GM18526 (cell line): ENCODE measurements around the gene COL5A2.

Experiments used
- POLR2A ChIP-seq: IDR thresholded peaks from 3 replicates; pipeline ENCODE4 v1.6.1; 2011; ENCODE audit not compliant: insufficient read length; ENCODE audit errors: extremely low read depth

COL5A2 gene

DNA sequence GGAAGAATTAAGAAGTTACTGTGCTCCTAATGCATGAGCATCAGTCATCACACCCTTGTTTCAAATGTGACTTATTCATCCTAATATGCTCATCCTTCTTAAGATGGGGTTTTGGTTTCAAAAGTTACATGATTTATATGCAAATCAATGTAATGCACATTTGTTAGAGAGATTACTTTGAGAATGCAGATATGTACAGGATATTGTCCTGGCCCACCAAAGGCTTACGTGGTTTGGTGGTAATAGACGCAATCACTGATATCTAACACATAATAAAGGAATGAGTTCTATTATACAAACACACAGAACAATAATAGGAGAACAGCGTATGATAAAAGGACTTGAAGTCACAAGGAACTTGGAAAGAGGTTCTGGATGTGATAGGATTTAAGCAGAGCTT is 11.1 kb upstream of the COL5A2 start:
- TF ChIP-seq POLR2A: no peak

DNA sequence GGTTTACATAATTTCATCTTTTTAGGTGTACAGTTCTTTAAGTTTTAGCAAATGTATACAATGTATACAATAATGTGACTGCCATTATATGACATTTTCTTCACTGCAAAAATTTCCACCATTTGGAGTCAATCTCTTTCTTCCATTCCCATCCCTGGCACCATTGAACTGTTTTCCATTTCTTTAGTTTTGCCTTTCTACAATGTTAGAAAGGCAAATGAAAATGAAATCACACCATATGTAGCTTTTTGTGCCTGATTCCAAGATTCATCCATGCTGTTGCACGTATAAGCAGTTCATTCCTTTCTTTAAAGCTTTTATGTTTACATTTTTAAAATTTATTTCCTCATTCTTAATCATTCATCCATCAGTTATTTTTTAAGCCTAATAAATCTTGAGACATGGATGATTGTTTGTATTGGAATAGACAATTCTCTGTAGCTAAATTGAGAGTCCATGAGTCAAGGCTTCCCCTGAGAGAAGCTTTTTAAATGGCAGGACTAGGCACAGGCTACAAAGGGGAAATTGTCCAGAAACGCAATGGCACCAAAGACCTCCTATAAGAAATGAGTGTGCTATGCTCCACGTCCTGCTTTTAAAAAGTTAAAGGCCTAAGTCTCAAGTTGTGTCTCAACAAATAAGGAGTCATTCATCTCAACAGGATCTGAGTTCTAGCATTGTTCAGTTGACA is 8.7 kb upstream of the COL5A2 start:
- no peak for TF ChIP-seq POLR2A

DNA sequence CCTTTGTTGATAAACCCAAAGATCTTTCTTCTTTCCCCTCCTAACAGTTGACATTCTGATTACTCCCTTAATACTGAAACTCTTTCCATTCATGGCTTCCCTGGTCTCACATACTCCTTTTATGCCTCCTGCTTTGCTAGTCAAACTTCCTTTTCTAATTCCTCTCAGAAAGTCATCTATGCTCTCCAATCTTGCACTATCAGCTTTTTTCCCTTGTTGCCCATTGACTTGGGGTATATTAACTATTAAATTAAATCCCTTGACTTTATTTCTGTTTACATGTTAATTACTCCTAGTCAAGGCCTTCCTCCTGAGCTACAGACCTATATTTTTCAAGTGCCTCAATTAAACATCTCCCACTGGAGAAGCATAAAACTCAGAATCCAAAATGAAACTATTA is 3.6 kb upstream of the COL5A2 start:
- TF ChIP-seq POLR2A: no peak

- no peak for TF ChIP-seq POLR2A
Measured at GRCh38 chr2:189181706-189182105, 2.1 kb upstream of the COL5A2 start.

DNA sequence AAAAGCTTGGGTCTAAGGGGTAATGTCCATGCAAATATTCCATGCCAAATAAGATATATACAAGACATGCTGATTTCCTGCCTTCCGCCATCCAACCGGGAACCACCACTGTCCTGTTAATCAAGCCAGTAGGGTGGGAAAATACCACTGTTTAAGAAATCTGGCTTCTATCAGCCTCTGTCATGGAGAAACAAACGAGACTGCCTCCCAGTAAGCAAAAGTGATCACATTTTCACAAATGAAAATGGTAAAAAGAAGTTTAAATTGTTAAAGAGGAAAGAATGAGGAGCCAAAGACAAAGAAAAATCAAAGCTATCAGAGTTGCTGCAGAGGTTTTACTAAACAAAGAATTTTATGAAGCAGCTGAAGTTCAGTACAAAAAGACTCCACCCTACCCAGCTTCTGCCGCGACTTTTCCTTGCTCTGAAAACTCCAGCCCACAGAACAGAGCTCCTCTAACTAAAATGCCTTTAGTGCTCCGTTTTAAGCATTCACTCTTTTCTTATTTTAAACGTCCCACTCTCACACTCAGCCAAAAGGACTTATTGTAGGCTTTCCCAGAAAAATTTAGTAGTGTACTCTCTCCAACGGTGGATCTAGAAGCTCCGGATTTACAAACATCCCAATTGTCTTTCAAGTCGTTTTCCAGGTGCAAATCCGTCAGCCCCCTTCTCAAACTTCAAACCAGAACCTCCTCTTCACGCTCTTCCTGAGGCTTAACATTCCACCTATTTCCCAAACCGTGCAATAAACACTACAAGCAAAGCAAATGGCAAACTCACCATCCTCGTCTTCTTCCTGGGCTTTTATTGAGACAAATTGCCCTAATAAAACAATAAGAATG is 613 bp downstream of the COL5A2 start:
- no peak for TF ChIP-seq POLR2A

DNA sequence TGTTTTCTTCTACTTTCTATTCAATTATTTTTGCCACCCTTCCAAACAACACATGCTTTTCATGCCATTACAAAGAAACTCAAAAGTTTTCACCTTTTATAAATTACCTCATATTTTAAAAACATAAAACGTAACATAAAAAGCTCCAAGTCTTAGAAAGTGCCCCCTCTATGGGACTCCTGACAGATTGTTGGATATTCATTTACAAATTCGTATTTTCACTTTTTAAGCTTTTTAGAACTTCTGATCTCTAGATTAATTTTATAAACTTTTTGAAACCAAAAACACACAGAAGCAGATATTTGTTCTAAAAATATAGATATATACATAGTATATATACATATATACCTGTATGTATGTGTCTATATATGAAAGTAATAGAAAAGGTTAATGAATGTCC is 1.5 kb downstream of the COL5A2 start:
- TF ChIP-seq POLR2A: no peak

GRCh38 chr2:189177251-189177840 is 2.2 kb downstream of the COL5A2 start:
- no peak for TF ChIP-seq POLR2A

GRCh38 chr2:189176516-189176915 is 3.0 kb downstream of the COL5A2 start:
- no peak for TF ChIP-seq POLR2A

DNA sequence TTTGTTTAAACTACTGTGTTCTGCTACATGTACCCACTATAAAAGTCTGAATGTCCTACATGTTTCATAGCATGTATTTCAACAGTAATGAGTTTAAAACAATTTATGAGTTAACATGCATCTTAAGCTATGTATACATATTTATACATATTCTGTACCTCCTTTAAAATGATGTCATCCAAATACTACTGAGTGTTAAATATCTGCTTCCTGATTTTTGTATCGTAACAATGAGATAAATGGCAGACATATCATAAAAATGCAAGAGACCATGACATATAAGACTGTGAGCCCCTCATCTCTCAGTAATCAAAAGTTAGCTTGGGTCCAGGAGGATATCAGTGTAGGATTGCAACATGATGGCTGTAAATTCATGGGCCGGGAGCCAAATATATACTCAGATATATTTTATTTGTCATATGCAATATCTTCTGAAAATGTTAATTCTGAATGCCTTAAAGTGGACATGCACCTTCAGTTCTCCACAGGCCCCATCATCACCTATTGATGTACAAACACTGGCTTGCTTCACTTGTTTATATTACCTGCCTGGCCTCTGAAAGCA is 3.6 kb downstream of the COL5A2 start:
- TF ChIP-seq POLR2A: no peak

GRCh38 chr2:189171956-189172609 is 7.5 kb downstream of the COL5A2 start:
- no peak for TF ChIP-seq POLR2A

- TF ChIP-seq POLR2A: no peak
Measured at GRCh38 chr2:189168856-189169499, 10.6 kb downstream of the COL5A2 start.

DNA sequence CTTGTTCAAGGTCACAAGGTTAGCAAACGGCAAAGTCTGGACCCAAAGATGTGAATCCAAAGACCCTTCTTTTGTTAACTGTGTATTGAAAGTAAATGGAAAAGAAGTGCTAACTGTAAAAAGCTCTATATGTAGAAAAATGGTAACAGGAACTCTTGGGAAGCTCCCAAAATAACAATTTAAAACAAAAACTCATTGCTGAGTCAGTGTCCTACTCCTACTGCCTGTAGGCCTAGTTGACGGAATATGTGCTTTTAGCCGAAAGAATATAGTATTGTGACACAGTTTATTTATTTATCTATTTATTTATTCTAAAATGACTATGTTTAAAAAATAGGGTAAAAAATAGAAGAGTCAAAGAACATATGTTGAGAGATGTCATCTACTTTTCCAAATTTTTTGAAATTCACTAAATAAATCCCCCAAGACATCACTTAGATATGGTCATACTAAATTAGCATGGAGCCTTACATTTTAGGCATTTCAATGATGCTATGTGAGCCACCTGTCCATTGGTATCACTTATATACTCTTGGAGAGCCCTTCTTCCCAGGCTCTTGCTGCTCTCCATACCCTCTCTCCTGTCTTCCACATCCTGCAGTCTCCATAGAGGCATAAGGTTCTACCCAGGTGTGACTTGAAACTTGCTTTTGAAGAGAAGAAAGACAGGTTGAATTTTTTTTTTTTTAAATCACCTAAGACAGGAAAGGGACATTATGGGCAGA is 13.7 kb downstream of the COL5A2 start:
- TF ChIP-seq POLR2A: no peak

- TF ChIP-seq POLR2A: no peak
Measured at GRCh38 chr2:189164746-189165145, 14.8 kb downstream of the COL5A2 start.

GRCh38 chr2:189163889-189164288 is 15.7 kb downstream of the COL5A2 start:
- no peak for TF ChIP-seq POLR2A
